ENCODE data around the gene FAM222B.
"Not testable (repeated sequence)": the region's sequence is repeated elsewhere in the genome, so short reads cannot be mapped to it uniquely, and the experiment has no call there.

FAM222B gene

GRCh38 chr17:28871056-28871579 is 28.5 kb upstream of the FAM222B start:
- no peak for DNase-seq

- peak; percentile 89 to 91 for DNase-seq
Measured at GRCh38 chr17:28867276-28867675, 24.7 kb upstream of the FAM222B start.

- no peak for DNase-seq
Measured at GRCh38 chr17:28865946-28866752, 23.6 kb upstream of the FAM222B start.

- no peak for DNase-seq
Measured at GRCh38 chr17:28864991-28865849, 22.6 kb upstream of the FAM222B start.

GRCh38 chr17:28863953-28864352 is 21.4 kb upstream of the FAM222B start:
- DNase-seq: no peak

- no peak for DNase-seq
Measured at GRCh38 chr17:28862561-28862960, 20.0 kb upstream of the FAM222B start.

DNA sequence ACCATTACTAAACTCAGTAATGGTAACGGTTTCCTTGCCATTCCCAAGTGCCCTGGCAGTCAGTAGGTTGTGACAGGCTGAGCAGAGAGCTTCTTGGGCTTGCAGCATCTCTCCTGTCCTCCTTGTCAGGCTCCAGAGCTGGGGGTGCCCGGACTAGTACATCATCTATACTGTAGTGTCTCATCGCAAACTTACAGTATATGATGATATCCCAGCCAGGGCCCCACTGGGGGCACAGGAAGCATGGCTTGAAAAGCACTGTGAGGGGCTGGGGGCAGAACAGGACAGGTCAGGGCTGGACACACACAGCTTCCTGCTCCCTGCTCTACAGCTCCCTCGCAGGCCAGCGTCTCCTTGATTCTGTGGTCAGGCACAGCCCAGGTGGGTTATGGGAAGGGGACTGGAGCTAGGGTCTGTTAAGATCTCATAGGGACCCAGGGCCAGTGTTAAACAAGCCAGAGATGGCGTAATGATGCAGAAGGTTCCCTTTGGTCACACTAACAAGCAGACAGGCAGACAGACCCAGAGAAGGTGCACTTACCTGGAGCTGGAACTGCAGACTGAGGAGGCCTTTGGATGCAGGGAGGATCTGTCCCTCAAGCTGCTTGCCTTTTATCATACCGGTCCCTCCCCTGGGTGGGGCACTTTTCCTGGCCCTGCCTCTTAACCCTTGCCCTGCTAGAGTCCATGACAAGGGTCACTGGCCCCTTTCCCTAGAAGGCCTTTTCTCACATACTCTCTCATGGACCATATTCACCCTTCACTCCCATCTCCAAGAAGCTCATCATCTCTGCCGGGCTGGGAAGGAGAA is 19.0 kb upstream of the FAM222B start:
- no peak for DNase-seq

DNA sequence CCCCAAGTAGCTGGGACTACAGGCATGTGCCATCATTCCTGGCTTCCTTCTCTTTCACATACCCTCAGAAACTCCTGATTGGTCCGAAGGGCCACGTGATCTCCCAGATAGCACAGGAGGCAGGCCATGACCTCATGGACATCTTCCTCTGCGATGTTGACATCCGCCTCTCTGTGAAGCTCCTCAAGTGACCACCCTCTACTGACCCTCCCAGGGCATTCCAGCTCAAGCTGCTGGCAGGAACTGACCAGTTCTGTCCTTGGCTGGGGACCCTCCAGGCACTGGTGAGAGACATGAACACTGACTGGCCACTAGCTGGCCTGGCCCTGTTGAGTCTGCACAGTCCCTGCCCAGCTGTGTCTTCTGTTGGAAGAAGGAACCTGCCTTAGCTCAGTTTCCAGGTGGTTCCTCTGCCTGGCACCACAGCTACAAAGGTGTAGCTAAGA is 17.8 kb upstream of the FAM222B start:
- no peak for DNase-seq

DNA sequence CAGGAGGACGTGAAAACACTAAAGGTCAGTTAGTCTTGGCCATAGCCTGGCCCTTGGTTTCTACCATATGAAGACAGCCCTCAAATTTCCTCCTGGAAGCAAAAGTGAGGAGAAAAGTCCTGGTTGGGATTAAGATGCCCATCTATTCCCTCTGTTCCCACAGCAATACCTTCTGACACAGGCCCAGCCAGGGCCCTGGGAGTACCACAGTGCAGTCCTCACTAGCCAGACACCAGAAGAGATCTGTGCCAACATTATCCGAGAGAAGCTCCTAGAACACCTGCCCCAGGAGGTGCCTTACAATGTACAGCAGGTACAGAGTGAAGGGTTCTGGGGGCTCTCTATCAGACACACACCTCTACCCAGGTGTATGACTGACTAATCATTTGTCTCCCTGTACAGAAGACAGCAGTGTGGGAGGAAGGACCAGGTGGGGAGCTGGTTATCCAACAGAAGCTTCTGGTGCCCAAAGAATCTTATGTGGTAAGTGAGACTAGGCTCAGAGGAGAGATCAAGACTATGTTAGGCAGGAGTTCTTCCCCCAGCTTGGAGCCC is 16.3 kb upstream of the FAM222B start:
- DNase-seq: no peak

- DNase-seq: no peak
Measured at GRCh38 chr17:28857905-28858800, 15.6 kb upstream of the FAM222B start.

DNA sequence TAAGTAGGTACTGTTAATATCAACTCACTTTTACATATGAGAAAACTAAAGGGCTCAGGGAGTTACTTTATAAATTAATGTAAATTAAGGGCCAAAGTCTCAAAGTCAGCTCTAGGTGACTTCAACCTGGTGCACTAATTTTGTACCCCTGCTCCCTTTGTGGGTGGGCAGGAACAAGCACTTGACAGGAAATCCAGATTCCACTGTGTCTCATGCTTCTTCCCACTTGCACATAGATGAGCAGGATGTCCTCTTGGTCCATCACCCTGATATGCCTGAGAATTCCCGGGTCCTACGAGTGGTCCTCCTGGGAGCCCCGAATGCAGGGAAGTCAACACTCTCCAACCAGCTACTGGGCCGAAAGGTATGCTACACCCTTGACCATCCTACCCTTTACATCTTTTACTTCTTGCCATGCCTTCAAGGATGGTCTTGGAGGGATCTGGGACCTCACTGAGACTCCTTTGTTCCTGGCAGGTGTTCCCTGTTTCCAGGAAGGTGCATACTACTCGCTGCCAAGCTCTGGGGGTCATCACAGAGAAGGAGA is 13.5 kb upstream of the FAM222B start:
- DNase-seq: no peak

- DNase-seq: no peak
Measured at GRCh38 chr17:28855336-28855679, 12.7 kb upstream of the FAM222B start.

- DNase-seq: peak; percentile 92 to 94
Measured at GRCh38 chr17:28854457-28855335, 12.1 kb upstream of the FAM222B start, which contains the start of gene ERAL1. TSS of gene ERAL1 (plus strand) at chr17:28855016. CDS start at chr17:28855035, 19 bp downstream.

DNA sequence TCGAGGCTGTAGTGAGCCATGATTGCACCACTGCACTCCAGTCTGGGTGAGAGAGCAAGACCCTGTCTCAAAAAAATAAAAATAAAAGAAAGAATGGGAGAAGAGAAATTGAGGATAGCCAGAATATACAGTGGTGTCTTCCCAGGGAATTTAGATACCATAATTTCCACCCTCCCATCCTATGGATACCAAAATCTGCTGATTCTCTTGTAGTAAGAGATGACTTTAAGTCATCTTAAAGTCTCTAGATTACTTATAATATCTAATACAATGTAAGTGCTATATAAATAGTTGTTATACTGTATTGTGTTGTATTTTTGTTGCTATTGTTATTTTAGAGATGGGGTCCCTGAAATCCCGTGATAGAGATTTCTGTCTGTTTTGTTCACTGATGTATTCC is 10.7 kb upstream of the FAM222B start:
- no peak for DNase-seq

- DNase-seq: peak in 1 of 2 experiments; percentile 51
Measured at GRCh38 chr17:28849281-28849680, 6.7 kb upstream of the FAM222B start.

DNA sequence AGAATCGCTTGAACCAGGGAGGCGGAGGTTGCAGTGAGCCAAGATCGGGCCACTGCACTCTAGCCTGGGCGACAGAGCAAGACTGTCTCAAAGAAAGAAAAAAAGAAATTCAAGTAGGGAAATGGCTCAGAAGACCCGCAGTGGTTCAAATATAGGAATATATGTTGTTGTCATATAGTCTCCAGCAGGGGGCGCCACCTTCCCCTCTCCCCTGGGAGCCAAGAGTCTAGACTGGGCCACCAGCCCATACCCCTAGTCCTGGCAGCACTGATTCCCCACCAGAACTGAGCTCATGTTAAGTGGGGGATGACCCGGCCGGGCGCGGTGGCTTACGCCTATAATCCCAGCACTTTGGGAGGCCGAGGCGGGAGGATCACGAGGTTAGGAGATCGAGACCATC is 6.1 kb upstream of the FAM222B start:
- peak; percentile 26 to 38 for DNase-seq

- DNase-seq: not testable (repeated sequence)
Measured at GRCh38 chr17:28846699-28847098, 4.1 kb upstream of the FAM222B start.

DNA sequence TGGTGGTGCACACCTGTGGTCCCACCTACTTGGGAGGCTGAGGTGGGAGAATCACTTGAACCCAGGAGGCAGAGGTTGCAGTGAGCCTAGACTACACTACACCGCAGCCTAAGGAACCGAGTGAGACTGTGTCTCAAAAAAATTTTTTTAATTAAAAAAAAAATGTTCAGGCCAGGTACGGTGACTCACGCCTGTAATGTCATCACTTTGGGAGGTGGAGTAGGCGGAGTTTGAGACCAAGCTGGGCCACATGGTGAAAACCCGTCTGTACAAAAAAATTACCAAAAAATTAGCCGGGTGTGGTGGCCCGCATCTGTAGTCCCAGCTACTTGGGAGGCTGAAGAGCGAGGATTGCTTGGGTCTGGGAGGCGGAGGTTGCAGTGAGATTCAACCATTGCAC is 3.6 kb upstream of the FAM222B start:
- DNase-seq: no peak

DNA sequence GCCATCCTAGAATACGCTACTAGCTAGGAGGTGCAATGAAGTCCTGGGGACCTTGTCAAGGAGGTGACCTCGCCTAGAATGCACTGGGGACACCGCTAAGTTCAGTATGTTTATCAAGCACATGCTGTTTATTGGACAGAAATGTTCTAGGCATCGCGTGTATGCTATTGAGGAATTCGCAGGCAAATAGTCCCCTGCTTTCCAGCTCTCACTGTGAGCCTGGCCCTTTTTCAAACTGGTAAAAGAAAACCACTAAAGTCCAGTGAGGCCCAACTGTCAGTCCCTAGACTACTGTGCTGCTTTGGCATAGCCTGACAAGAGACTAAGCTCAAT is 1.2 kb upstream of the FAM222B start:
- no peak for DNase-seq

GRCh38 chr17:28841901-28842281 is 699 bp downstream of the FAM222B start:
- DNase-seq: no peak
